Measurements from ENCODE around the gene SIRT4. TPM values are rescaled to one million over a fixed set of nuclear protein-coding genes. Genes with fewer than 3 reads are reported as not detected.
A peak's percentile ranks its signal among the peaks of the same experiment; 100 is the strongest.

Gene SIRT4
- total RNA-seq, 1 experiment from 2014 or later: 2.1 TPM

- no peak for DNase-seq (ENCODE audit: low read depth)
Measured at GRCh38 chr12:120278137-120279069, 23.7 kb upstream of the SIRT4 start.

- no peak for DNase-seq (ENCODE audit: low read depth)
Measured at GRCh38 chr12:120283318-120283717, 18.8 kb upstream of the SIRT4 start.

GRCh38 chr12:120284381-120284780, 17.7 kb upstream of the SIRT4 start:
- no peak for DNase-seq (ENCODE audit: low read depth)

- DNase-seq (ENCODE audit: low read depth): no peak
Measured at GRCh38 chr12:120286768-120287490, 15.2 kb upstream of the SIRT4 start.

- DNase-seq (ENCODE audit: low read depth): no peak
Measured at GRCh38 chr12:120287491-120287890, 14.6 kb upstream of the SIRT4 start.

GRCh38 chr12:120290609-120291305, 11.4 kb upstream of the SIRT4 start:
- peak; percentile 38 for DNase-seq (ENCODE audit: low read depth)

- DNase-seq (ENCODE audit: low read depth): no peak
Measured at GRCh38 chr12:120292411-120292660, 9.8 kb upstream of the SIRT4 start.

GRCh38 chr12:120292661-120293531, 9.2 kb upstream of the SIRT4 start, which contains the start of gene RNU4-1:
Gene RNU4-1, minus strand, starts transcription at chr12:120293237.
- peak; percentile 97 for DNase-seq (ENCODE audit: low read depth)

- no peak for DNase-seq (ENCODE audit: low read depth)
Measured at GRCh38 chr12:120314220-120314619, 12.1 kb downstream of the SIRT4 start.

GRCh38 chr12:120316798-120317223, 14.7 kb downstream of the SIRT4 start:
- DNase-seq (ENCODE audit: low read depth): no peak

GRCh38 chr12:120317224-120318105, 15.3 kb downstream of the SIRT4 start:
- peak; percentile 99 for DNase-seq (ENCODE audit: low read depth)

- no peak for DNase-seq (ENCODE audit: low read depth)
Measured at GRCh38 chr12:120321382-120322202, 19.5 kb downstream of the SIRT4 start.

- DNase-seq (ENCODE audit: low read depth): no peak
Measured at GRCh38 chr12:120323772-120324171, 21.7 kb downstream of the SIRT4 start.

GRCh38 chr12:120324841-120325417, 22.8 kb downstream of the SIRT4 start:
- no peak for DNase-seq (ENCODE audit: low read depth)

GRCh38 chr12:120327593-120327992, 25.5 kb downstream of the SIRT4 start, which contains the start of gene PLA2G1B:
Gene PLA2G1B, minus strand, starts transcription at chr12:120327779. Its CDS starts 26 bp downstream, at chr12:120327753.
- no peak for DNase-seq (ENCODE audit: low read depth)

- no peak for DNase-seq (ENCODE audit: low read depth)
Measured at GRCh38 chr12:120328228-120328627, 26.1 kb downstream of the SIRT4 start.

GRCh38 chr12:120331390-120331789, 29.3 kb downstream of the SIRT4 start:
- no peak for DNase-seq (ENCODE audit: low read depth)

- DNase-seq (ENCODE audit: low read depth): no peak
Measured at GRCh38 chr12:120332041-120332440, 29.9 kb downstream of the SIRT4 start.

- no peak for DNase-seq (ENCODE audit: low read depth)
Measured at GRCh38 chr12:120332523-120332922, 30.4 kb downstream of the SIRT4 start.
